Measurements from ENCODE around the gene TNFAIP2.

DNA sequence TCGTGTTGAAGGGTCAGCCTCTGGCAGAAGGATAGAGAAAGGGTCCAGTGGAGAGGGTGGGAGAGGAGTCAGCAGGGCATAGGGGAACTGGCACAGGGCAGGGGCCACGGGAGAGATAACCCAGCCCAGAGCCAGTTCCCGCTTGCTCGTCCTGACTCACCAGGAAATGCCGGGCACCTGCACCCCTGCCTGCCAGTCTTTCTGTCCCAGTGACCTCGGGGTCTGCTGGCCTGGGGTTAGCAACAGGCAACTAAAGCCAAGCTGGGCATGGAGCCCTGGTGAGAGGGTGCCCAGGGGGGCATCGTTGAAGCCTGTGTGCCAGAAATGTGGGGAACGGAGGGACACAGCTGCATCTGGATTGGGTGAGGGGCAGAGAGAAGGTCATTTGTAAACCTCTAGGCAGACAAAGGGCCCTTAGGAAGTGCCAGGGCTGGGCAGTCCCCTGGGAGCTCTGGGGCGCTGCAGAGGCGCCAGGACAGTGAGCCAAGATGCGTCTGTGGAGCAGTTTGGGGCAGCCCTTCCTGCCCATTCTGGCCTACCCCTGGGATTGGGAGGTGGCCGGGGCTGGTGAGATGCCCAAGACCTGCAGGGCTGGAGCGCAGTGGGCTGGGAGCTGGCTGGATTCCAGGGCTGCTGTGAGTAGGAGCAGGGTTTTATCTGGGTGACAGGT lies 5.5 kb downstream of the TNFAIP2 start:
- TF ChIP-seq, protein P1, sequence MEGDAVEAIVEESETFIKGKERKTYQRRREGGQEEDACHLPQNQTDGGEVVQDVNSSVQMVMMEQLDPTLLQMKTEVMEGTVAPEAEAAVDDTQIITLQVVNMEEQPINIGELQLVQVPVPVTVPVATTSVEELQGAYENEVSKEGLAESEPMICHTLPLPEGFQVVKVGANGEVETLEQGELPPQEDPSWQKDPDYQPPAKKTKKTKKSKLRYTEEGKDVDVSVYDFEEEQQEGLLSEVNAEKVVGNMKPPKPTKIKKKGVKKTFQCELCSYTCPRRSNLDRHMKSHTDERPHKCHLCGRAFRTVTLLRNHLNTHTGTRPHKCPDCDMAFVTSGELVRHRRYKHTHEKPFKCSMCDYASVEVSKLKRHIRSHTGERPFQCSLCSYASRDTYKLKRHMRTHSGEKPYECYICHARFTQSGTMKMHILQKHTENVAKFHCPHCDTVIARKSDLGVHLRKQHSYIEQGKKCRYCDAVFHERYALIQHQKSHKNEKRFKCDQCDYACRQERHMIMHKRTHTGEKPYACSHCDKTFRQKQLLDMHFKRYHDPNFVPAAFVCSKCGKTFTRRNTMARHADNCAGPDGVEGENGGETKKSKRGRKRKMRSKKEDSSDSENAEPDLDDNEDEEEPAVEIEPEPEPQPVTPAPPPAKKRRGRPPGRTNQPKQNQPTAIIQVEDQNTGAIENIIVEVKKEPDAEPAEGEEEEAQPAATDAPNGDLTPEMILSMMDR (conservative IDR thresholded peaks at IDR 0.05; ENCODE audit: low read length): no peak
- TF ChIP-seq EZH2phosphoT487 (IDR thresholded peaks at IDR 0.05; ENCODE audit: borderline replicate concordance): no peak

Measured in Loucy (cell line).